Fibroblast of villous mesenchyme (primary cell): ENCODE measurements around the gene ITGBL1. TPM values are rescaled to one million over a fixed set of nuclear protein-coding genes. Genes with fewer than 3 reads are reported as not detected.

ENCODE experiments used
- DNase-seq: peaks from one replicate; pipeline ENCODE4 v3.0.0-alpha.2; 2010; ENCODE audit warnings: low read depth
- H3K4me3 ChIP-seq: 2 replicates; pipeline ENCODE4 v1.5.1; 2011; ENCODE audit warnings: low read depth, mild to moderate bottlenecking, low read length
- total RNA-seq: library from RNA; depleted of rRNA; stranded (reverse); fragments of >200 nt; gene quantifications from 2 replicates; pipeline ENCODE4 v1.2.3, GENCODE V29; 2012
- TF ChIP-seq, protein P1 (sequence below): IDR thresholded peaks from 2 replicates; pipeline ENCODE4 v1.5.1; 2012; ENCODE audit warnings: low read depth, mild to moderate bottlenecking, low read length; ENCODE audit not compliant: insufficient read depth

Gene ITGBL1
- total RNA-seq, 1 donor = 21.2 TPM

GRCh38 chr13:101691341-101691860, 238.9 kb downstream of the ITGBL1 start:
- no peak overlapping the region for H3K4me3 ChIP-seq
- DNase-seq = no peak
- TF ChIP-seq, protein P1, sequence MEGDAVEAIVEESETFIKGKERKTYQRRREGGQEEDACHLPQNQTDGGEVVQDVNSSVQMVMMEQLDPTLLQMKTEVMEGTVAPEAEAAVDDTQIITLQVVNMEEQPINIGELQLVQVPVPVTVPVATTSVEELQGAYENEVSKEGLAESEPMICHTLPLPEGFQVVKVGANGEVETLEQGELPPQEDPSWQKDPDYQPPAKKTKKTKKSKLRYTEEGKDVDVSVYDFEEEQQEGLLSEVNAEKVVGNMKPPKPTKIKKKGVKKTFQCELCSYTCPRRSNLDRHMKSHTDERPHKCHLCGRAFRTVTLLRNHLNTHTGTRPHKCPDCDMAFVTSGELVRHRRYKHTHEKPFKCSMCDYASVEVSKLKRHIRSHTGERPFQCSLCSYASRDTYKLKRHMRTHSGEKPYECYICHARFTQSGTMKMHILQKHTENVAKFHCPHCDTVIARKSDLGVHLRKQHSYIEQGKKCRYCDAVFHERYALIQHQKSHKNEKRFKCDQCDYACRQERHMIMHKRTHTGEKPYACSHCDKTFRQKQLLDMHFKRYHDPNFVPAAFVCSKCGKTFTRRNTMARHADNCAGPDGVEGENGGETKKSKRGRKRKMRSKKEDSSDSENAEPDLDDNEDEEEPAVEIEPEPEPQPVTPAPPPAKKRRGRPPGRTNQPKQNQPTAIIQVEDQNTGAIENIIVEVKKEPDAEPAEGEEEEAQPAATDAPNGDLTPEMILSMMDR = no peak

DNA sequence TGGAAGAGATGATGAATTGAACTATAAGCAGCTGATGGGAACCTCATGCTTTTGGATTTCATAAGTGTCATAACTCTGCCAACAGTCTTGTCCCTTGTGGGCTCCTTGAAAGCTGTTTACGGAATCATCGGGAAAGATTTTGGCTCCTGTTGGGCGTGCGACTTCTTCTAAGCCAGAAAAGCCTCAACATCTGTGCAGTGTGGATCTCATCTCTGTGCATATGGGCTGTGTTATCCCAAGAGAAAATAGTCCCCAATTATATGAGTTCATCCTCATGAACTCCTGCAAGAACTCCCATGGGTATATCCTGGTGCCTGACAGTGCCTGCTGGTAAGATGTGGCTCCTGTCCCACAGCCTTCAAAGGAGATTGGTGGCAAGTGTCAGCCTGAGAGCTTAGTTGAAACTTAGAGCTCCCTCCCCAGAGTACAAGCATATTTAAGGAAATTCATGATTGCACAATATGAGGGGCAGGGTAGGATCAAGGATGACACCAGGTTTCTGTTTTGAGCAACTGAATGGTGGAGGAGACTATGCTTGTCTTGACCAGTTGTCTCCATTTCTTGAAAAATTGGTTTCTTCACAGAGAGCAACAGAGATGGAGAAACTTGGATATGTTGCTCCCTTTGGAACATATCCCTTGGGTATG, 243.5 kb downstream of the ITGBL1 start:
- H3K4me3 ChIP-seq = no peak overlapping the region
- TF ChIP-seq, protein P1 = no peak
- DNase-seq = no peak

GRCh38 chr13:101697745-101698144, 245.3 kb downstream of the ITGBL1 start:
- H3K4me3 ChIP-seq = no peak overlapping the region
- no peak for DNase-seq
- TF ChIP-seq, protein P1 = no peak

DNA sequence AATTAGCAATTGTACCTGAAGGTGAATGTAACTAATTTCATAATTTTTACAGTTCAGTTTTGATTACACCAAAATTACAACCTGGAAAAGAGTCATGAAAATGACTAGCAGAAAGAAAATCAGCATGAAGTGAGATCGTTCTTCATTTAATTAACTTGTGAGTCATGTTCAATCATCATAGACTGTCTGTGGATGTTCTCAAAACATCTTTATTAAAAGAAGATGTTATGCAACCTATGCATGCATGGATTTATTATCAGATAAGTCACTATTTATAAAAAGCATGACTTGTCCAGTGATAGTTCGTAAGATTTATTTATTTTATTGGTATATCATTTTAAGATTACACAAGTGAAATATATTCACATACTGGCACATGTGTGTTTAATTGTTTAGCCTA, 245.9 kb downstream of the ITGBL1 start:
- peak; percentile 47 for DNase-seq
- no peak overlapping the region for H3K4me3 ChIP-seq

DNA sequence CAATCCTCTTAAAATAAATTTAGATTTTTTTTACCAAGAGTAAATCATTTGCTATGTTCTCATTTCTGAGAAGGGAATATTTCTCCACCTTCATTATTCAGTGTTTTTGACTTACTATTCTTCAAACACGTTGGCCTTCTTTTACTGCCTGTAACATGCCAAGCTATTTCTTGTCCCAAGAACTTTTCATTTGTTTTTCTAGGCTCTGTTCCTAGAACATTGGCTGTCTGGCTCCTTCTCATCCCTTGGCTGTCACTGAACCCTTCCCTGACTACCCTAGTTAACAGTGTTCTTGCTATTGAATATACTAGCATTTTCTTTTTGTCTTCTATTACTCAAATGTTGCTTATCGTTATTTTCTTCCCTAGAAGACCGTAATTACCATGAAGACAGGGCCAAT, 248.1 kb downstream of the ITGBL1 start:
- H3K4me3 ChIP-seq = no peak overlapping the region
- no peak for DNase-seq
- TF ChIP-seq, protein P1 = no peak

More for the DNA sequence above, 245.9 kb downstream of the ITGBL1 start:
- TF ChIP-seq, protein P1 = no peak

DNA sequence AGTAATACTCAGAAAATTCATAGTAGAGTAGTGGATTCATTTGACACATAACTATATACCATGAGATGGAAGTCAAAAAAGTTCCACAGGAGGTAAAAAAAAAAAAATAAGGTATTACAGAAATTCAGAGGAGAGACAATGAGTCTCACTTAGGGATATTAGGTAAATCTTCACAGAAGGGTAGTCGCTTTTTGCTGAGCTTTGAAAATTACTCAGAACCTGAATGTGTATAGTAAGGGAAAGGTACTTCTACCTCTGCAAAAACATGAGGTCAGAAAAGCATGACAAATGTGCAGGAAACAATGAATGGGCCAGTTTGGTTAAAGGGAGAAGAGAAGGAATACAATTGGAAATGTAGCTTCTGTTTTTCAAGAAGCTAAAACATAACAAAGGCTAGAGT, 250.6 kb downstream of the ITGBL1 start:
- H3K4me3 ChIP-seq = no peak overlapping the region
- TF ChIP-seq, protein P1 = no peak
- DNase-seq = no peak

DNA sequence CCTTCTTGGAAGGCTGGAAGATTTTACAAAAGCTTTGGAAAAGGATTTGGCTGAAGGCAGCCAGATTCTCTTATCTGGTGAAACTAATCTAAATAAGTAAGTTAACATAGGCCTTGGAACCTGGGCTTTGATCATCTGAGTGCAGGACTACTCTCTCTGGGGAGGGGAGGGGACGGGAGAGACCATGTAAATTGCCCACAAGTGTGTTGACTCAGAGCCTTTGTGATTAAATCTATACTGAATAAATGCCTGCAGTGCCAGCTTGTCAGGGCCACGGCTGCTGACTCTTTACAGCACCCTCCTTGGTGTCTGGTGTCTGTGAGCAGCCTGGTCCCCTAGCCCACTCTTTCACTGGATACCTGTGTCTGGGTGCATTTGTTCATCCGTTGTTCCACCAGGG, 251.4 kb downstream of the ITGBL1 start:
- TF ChIP-seq, protein P1 = no peak
- no peak for DNase-seq
- no peak overlapping the region for H3K4me3 ChIP-seq
